HT-29 (cell line): ENCODE measurements around the gene ZNF212. TPM values are rescaled to one million over a fixed set of nuclear protein-coding genes. Genes with fewer than 3 reads are reported as not detected.
"Not testable (repeated sequence)": the region's sequence is repeated elsewhere in the genome, so short reads cannot be mapped to it uniquely, and the experiment has no call there.

Experiments
- DNase-seq: peaks from one replicate; pipeline ENCODE4 v3.0.0-alpha.2; 2015; ENCODE audit warnings: low spot score
- total RNA-seq: library from RNA; depleted of rRNA; stranded (reverse); fragments of >200 nt; shearing (Covaris generic); gene quantifications from 2 replicates; pipeline ENCODE4 v1.2.3, GENCODE V29; 2014

The ZNF212 gene
- total RNA-seq, 1 experiment from 2014 or later, result 20.9 TPM

- no peak for DNase-seq
Observed at GRCh38 chr7:149252378-149252777, 12.9 kb downstream of the ZNF212 start.

- no peak for DNase-seq
Observed at GRCh38 chr7:149253665-149254064, 14.2 kb downstream of the ZNF212 start.

DNA sequence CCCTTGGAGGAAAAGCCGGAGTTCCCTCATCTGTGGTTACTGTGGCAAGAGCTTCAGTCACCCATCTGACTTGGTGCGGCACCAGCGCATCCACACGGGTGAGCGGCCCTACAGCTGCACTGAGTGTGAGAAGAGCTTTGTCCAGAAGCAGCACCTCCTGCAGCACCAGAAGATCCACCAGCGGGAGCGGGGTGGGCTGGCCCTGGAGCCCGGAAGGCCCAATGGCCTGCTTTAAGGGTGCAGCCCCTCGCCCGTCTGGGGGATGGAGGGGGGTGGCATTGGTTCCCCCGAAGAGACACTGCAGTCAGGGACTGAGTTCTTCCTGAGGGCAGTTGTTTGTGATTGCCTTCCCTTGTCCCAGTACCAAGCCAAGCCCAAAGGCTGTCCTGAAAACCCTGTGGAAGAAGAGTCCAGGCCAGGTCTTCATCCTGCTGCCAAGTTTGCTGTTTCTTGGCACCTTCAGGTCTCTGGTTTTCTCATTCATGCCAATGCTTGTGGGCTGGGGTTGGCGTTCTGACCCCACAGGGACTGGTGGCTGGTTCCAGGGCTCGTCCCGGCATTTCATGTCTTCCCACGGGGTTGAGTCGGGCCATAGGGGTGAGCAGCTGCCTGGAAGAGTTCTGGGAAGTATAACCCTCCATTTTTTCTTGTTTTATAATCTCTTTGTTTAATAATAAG lies 14.9 kb downstream of the ZNF212 start:
- DNase-seq, result no peak

DNA sequence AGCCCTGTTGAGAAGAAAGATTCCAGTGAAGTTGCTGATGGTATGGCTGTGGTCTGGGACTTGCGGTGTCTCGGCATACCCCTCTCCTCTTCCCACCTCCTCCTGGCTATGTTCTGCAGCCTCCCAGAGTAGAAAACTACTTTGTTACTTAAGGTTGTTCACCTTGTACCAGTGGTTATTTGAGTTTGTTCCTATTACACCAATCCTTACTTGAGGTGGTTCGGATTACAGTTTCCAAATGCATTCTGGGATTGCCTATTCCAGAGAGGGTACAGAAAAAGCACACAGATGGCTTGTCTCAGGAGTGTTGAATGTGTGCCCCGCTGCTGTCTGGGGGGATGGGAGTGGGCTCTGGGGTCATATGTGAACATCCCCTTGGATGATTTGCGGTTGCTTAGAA lies 15.7 kb downstream of the ZNF212 start:
- DNase-seq, result no peak

DNA sequence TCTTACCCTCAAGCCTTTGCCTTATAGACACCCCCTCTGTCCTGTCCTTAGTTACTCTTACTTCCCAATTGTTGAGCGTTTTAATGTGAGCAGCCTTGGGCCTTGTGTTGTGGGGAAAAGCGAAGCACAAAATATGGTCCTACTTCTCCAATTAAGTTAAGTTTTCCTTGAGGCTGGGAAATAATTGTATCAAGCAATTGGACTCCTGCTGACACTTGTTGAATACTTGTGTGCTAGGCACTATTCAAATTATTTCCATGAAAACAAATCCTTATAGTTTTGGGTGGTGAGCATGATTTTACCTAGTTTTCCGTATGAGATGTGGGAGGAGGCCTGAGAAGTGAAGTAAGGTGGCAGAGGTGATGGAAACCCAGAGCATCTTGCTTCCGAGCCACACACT lies 17.1 kb downstream of the ZNF212 start:
- DNase-seq, result no peak

GRCh38 chr7:149257146-149257545 lies 17.7 kb downstream of the ZNF212 start:
- no peak for DNase-seq

DNA sequence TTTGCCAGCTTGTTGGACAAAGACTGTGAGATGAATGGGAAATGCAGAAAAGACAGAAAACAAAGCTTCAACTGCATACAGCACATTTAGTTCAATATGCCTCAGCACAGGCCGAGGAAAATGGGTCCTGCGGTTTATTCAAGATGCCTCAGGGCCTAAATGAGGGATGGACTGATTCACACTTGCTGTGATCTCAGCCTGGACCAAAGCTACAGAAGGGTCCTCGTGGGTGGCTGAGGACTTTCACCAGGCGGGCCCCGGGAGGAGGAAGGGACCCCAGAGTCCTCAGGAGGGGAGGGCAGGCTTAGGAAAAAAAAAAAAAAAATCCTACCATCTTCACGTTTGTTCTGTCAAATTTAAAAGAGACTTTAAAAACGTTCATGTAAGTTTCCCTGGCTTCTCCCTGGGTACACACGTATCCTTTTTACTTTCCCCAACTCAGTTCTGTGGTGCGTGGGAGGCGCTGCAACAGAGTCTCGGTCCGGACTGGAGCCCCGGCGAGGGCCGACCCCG lies 21.9 kb downstream of the ZNF212 start:
- DNase-seq, result peak; percentile 40

- DNase-seq, result peak; percentile 91
Observed at GRCh38 chr7:149261829-149262617, 22.6 kb downstream of the ZNF212 start, which contains the start of gene ZNF783. Gene ZNF783, plus strand, starts transcription at chr7:149262196. Its CDS starts 138 bp downstream, at chr7:149262334.

DNA sequence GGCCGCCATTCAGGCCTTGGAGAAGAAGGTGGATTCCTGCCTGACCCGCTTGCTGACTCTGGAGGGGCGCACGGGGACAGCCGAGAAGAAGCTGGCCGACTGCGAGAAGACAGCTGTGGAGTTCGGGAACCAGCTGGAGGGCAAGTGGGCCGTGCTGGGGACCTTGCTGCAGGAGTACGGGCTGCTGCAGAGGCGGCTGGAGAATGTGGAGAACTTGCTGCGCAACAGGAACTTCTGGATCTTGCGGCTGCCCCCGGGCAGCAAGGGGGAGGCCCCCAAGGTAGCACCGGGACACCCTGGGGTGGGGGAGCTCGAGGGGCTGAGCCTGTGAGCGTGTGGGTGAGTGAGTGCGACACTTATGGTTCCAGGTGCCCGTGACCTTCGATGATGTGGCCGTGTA lies 27.0 kb downstream of the ZNF212 start:
- no peak for DNase-seq

GRCh38 chr7:149267733-149268132 lies 28.3 kb downstream of the ZNF212 start:
- DNase-seq, result no peak

DNA sequence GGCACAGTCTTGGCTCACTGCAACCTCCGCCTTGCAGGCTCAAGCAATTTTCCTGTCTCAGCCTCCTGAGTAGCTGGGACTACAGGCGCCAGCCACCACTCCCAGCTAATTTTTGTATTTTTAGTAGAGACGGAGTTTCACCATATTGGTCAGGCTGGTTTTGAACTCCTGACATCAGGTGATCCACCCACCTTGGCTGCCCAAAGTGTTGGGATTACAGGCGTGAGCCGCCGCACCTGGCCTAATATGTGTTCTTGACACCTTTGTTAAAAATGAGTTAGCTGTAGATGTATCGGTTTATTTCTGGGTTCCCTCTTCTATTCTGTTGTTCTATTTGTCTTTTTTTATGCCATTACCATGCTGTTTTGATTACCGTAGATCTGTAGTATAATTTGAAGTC lies 35.0 kb downstream of the ZNF212 start:
- DNase-seq, result not testable (repeated sequence)

DNA sequence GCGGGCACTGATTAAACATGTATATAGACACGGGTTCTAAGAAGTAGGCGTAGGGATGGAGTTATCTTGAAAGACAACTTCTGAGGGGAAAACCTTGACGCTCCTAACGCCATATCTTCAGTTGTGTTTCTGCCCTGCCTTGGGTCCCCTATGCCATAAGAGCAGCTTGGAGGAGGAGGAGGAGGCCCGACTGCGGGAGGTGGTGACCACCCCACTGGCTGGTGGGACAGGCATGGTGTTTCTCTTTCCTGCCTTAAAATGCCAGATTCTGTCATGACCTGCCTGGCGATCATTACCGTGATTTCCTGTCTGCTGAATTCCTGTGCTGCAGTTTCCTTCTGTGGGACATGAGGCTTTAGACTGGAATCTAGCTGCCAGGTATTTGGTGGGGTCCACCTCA lies 38.4 kb downstream of the ZNF212 start:
- DNase-seq, result no peak

- no peak for DNase-seq
Observed at GRCh38 chr7:149278396-149278795, 38.9 kb downstream of the ZNF212 start.

DNA sequence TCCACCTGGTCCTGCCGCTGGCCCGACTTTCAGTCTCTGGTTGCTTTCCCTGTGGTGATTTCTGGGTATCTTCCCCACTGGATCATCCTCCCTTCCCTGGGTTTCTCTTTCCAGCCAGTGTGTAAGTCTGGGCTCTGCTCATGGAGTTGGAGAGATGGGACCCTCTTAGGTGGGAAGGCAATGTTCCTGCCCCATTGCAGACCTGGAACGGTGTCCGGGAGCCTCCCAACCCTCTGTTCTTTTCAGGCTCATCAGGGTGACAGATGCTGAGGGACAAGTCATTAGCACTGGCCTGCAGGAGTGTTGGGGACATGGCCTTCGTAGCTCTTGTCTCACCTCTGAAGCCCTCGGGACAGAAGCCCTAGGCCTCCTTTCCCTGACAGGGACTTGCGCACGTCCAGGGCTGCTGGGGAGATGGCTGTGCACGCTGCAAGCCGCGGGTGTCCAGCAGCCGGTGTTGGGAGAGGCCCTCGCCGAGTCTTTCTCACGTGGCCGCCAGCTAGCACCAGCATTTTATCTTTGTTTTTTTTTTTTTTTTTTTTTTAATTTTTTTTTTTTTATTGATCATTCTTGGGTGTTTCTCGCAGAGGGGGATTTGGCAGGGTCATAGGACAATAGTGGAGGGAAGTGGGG lies 39.8 kb downstream of the ZNF212 start:
- no peak for DNase-seq

GRCh38 chr7:149280151-149280550 lies 40.7 kb downstream of the ZNF212 start:
- no peak for DNase-seq

DNA sequence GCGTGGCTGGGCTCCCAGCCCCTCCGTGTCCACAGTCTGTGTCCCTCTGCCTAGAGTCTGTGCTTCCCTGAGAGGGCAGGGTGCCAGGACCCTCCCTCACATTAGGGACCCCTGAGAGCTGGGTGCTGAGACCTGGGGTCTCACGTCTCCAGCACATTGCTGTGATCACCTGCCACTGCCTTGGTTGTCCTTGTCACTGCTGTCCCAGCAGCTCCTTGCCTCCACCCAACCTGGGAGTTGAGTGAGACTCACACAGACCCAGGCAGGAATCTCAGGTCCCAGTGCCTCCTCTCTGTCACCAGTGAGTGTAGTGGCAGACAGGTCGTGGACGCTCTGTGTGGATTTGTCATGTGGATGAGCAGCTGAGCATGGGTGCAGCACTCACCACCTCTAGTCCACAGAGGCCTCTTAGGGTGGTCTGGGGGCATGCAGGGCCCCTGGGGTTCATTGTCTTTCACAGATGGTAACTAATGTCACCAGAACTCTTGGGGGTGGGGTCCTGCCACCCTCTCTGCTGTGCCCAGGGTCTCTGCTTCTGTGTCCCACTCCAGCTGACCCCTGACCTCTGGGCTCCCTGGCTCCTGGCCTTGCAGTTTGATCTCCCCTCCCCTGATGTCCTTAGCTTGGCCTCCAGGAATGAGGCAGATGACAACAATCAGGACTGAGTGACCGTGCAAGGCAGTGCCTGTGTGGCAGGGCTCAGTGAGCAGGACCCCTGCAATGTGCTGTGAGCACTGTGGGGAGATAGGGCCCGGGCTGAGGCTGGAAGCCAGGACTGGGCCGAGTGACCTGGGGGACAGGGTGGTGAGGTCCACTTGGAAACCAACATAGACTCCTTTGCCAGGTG lies 41.4 kb downstream of the ZNF212 start:
- DNase-seq, result no peak

DNA sequence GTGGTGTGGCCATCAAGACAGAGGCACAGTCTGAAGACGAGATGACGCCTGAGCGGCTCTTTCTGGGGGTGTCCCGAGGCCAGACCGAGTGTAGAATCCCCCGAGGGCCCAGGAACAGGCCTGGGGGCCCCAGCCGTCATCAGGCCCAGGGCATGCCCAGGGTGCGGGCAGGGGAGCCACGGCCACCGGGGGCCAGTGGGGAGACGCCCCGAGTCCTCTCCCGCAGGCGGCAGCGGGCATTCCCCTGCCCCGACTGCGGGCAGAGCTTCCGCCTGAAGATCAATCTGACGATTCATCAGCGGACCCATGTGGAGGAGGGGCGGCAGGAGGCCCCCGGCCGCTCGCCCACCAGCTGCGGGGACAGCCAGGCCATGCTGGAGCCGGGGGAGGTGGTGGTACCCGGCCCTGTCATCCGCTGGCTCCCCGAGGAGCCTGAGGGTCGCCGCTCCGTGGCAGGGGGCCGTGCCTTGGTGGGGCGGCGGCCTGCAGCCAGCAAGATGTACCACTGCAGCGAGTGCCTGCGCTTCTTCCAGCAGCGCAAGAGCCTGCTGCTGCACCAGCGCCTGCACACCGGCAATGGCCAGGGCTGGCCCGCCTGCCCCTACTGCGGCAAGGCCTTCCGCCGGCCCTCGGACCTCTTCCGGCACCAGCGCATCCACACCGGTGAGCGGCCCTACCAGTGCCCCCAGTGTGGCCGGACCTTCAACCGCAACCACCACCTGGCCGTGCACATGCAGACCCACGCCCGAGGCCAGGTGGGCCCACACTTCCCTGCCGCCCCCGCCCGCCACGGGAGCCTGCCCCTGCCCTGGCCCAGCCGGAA lies 42.3 kb downstream of the ZNF212 start:
- no peak for DNase-seq

DNA sequence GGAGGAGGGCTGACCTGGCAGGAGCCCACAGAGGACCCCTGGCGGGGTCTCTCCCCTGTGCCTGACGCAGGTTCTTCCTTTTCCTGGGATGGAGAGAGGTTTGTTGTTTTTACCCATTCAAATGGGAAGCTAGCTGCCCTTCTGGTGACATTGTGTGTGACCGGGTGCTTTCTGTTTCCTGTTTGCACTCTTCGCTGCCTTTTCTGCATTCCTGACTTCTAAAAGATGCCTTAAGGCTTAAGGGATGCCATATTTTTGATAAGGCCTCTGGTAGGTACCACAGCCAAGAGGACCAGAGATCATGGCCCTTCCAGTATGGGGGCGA lies 42.8 kb downstream of the ZNF212 start:
- no peak for DNase-seq

DNA sequence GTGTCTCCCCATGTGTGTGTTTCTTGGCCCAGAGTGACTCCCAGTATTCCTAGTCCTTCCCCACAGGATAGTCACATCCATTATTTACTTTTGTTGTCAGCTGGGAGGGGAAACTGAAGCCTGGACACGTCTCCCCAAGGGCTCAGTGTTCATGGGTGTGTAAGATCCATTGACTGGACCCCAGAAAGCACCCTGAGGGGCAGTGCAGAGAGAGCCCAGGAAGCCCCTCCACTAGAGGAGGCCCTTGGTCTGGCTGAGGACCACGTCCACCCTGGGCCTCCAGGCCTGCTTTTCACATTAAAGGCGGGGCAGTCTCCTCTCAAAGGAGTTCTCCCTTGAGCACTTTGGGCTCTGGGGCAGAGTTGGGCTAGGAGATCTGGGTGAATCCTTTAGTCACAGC lies 43.9 kb downstream of the ZNF212 start:
- no peak for DNase-seq

DNA sequence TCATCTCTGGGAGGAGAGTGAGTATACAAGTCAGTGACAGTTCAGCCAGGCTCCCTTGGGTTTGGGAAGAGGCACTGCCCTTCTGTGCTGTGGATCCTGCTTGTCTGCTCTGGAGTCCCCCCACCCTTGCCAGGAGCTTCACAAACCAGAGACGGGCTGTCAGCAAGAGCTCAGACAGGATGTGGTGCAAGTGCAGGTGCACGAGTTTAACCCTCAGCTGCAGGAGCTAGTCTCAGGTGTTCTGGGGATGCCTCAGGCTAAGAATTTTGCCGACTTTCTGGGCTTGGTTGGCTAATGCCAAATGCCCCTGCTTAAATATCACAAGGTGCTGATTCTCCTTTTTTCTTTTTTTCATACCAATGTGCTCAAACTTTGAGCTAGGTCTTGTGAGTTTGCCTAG lies 44.9 kb downstream of the ZNF212 start:
- DNase-seq, result no peak
